Caco-2 (cell line): ENCODE results near the gene SMLR1. TPM values are rescaled to one million over a fixed set of nuclear protein-coding genes. Genes with fewer than 3 reads are reported as not detected.

Experiments used
- BruUV-seq: library from RNA; stranded (reverse); fragments of 400-500 nt; replicated peaks from 2 replicates; lab custom pipeline; 2021; lab: Mats Ljungman, UMichigan
- CTCF ChIA-PET: fragments of 300-600 bp; sonication (Branson Sonifier 250); formaldehyde crosslinking; loops from one replicate; lab custom pipeline; 2022; ENCODE audit warnings: antibody characterized with exemption; lab: Charles Lee
- POLR2A ChIA-PET: fragments of 300-600 bp; sonication (Branson Sonifier 250); formaldehyde crosslinking; loops from one replicate; lab custom pipeline; 2022; ENCODE audit warnings: antibody characterized with exemption; lab: Charles Lee
- DNase-seq, 2 experiments: peaks; one replicate each; pipeline versions ENCODE4 v3.0.0 to v3.0.0-alpha.2; 2020 to 2022
- H3K27me3 ChIP-seq: replicated peaks from 2 replicates; pipeline ENCODE4 v1.6.0; 2011; ENCODE audit warnings: low read length; ENCODE audit not compliant: control insufficient read depth, insufficient read depth
- H3K36me3 ChIP-seq: 2 replicates; pipeline ENCODE4 v1.5.1; 2011; ENCODE audit warnings: low read length; ENCODE audit not compliant: control insufficient read depth, insufficient read depth
- H3K4me1 ChIP-seq: fragments of 250-450 bp; sonication (Bioruptor Pico); 2 replicates; pipeline ENCODE4 v1.5.1; 2020; ENCODE audit warnings: mild to moderate bottlenecking
- H3K4me3 ChIP-seq: 2 replicates; pipeline ENCODE4 v1.5.1; 2011; ENCODE audit warnings: low read depth, mild to moderate bottlenecking, control low read depth, low read length
- H3K9me3 ChIP-seq: fragments of 250-450 bp; sonication (Bioruptor Pico); 2 replicates; pipeline ENCODE4 v1.5.1; 2020; ENCODE audit warnings: mild to moderate bottlenecking, moderate library complexity
- H3K27ac Mint-ChIP-seq: one replicate; pipeline ENCODE4 v1.8.0; 2022; ENCODE audit warnings: mixed read lengths; ENCODE audit not compliant: unreplicated experiment
- H3K27me3 Mint-ChIP-seq: one replicate; pipeline ENCODE4 v1.8.0; 2022; ENCODE audit warnings: mixed read lengths; ENCODE audit not compliant: insufficient read depth, unreplicated experiment
- H3K36me3 Mint-ChIP-seq: one replicate; pipeline ENCODE4 v1.8.0; 2022; ENCODE audit warnings: mild to moderate bottlenecking, mixed read lengths; ENCODE audit not compliant: insufficient read depth, unreplicated experiment
- H3K4me1 Mint-ChIP-seq: one replicate; pipeline ENCODE4 v1.8.0; 2022; ENCODE audit warnings: low read depth, mixed read lengths; ENCODE audit not compliant: unreplicated experiment
- H3K4me3 Mint-ChIP-seq: one replicate; pipeline ENCODE4 v1.8.0; 2022; ENCODE audit warnings: mild to moderate bottlenecking, moderate library complexity, mixed read lengths; ENCODE audit not compliant: unreplicated experiment
- H3K9me3 Mint-ChIP-seq: one replicate; pipeline ENCODE4 v1.8.0; 2022; ENCODE audit warnings: mixed read lengths; ENCODE audit not compliant: unreplicated experiment
- CTCF ChIP-seq, 2 experiments: fragments of 200-600 bp in 1 of 2; IDR thresholded peaks; 1 replicate in 1 of 2; 2 replicates in 1 of 2; pipeline versions ENCODE4 v1.5.1 to v1.8.0; 2011 to 2022; ENCODE audit warnings: antibody characterized with exemption in 1 of 2, control low read depth in 1 of 2, inconsistent platforms in 1 of 2, low read depth in 1 of 2, low read length in 1 of 2, mild to moderate bottlenecking in 1 of 2, moderate library complexity in 1 of 2; ENCODE audit not compliant: insufficient read depth in 1 of 2, severe bottlenecking in 1 of 2, unreplicated experiment in 1 of 2
- intact Hi-C: fragments of 100-400 bp; cut with micrococcal nuclease; formaldehyde crosslinking; loops from one replicate; pipeline ENCODE4 v1.10.0; 2022; ENCODE audit not compliant: unreplicated experiment
- total RNA-seq: library from RNA; stranded (reverse); gene quantifications from 2 replicates; pipeline ENCODE4 v1.2.3, GENCODE V29; 2022

Gene SMLR1
- total RNA-seq, 1 experiment from 2014 or later, result 6.9 TPM

- POLR2A ChIA-PET, result no interaction called here
Observed at GRCh38 chr6:130847001-130847910, 20.1 kb downstream of the SMLR1 start.

GRCh38 chr6:130848945-130849344 lies 21.7 kb downstream of the SMLR1 start:
- Mint-ChIP-seq H3K36me3 (peaks cover 6% of the 10 kb centered on the region), H3K27me3 (no peaks in the 10 kb centered on the region), H3K4me3 (no peak overlapping the region), H3K9me3 (no peaks in the 10 kb centered on the region), H3K4me1 (peaks cover 2% of the 10 kb centered on the region), H3K27ac (no peak overlapping the region)
- Histone ChIP-seq H3K27me3 (no peaks in the 10 kb centered on the region), H3K36me3 (no peaks in the 10 kb centered on the region), H3K4me1 (peaks cover 12% of the 10 kb centered on the region), H3K9me3 (no peaks in the 10 kb centered on the region), H3K4me3 (no peak overlapping the region)
- ChIA-PET CTCF (no interaction called here), POLR2A (no interaction called here)
- intact Hi-C loops, result loop anchor here (10.0 kb wide), 2 partner anchors 554 to 774 kb away; no protein-coding TSS in a partner anchor
- no peak for TF ChIP-seq CTCF (IDR thresholded peaks at IDR 0.05; ENCODE audit: insufficient read depth in 1 of 2, low read depth in 1 of 2, low read length in 1 of 2, severe bottlenecking in 1 of 2, unreplicated experiment in 1 of 2)
- DNase-seq, result no peak
- no TSS peak for BruUV-seq

More at GRCh38 chr6:130847001-130847910, 20.1 kb downstream of the SMLR1 start:
- H3K9me3 Mint-ChIP-seq, result no peaks in the 10 kb centered on the region
- intact Hi-C loops, result loop anchor here (10.0 kb wide), 2 partner anchors 552 to 772 kb away; no protein-coding TSS in a partner anchor
- no peaks in the 10 kb centered on the region for H3K4me1 ChIP-seq
- H3K27me3 Mint-ChIP-seq, result no peaks in the 10 kb centered on the region
- no peak overlapping the region for H3K4me3 ChIP-seq
- CTCF ChIA-PET, result interaction anchor here (0.6 kb wide), 1 partner anchor 19 kb away, joined by 3 read pairs; no protein-coding TSS in a partner anchor
- H3K4me3 Mint-ChIP-seq, result no peak overlapping the region
- BruUV-seq, result no TSS peak
- no peaks in the 10 kb centered on the region for H3K27me3 ChIP-seq
- H3K36me3 ChIP-seq, result no peaks in the 10 kb centered on the region
- peaks cover 6% of the 10 kb centered on the region for H3K36me3 Mint-ChIP-seq
- TF ChIP-seq CTCF (IDR thresholded peaks at IDR 0.05; ENCODE audit: insufficient read depth in 1 of 2, low read depth in 1 of 2, low read length in 1 of 2, severe bottlenecking in 1 of 2, unreplicated experiment in 1 of 2), result no peak
- H3K27ac Mint-ChIP-seq, result no peak overlapping the region
- H3K4me1 Mint-ChIP-seq, result no peaks in the 10 kb centered on the region
- DNase-seq, result no peak
- H3K9me3 ChIP-seq, result no peaks in the 10 kb centered on the region

GRCh38 chr6:130849594-130849993 lies 22.4 kb downstream of the SMLR1 start:
- no peak for DNase-seq
- CTCF ChIA-PET, result no interaction called here
- TF ChIP-seq CTCF (IDR thresholded peaks at IDR 0.05; ENCODE audit: insufficient read depth in 1 of 2, low read depth in 1 of 2, low read length in 1 of 2, severe bottlenecking in 1 of 2, unreplicated experiment in 1 of 2), result no peak
- H3K27me3 Mint-ChIP-seq, result no peaks in the 10 kb centered on the region
- BruUV-seq, result no TSS peak
- peaks cover 5% of the 10 kb centered on the region for H3K4me1 Mint-ChIP-seq
- Histone ChIP-seq H3K27me3 (no peaks in the 10 kb centered on the region), H3K4me1 (peaks cover 16% of the 10 kb centered on the region), H3K9me3 (no peaks in the 10 kb centered on the region), H3K4me3 (no peak overlapping the region), H3K36me3 (no peaks in the 10 kb centered on the region)
- peaks cover 6% of the 10 kb centered on the region for H3K36me3 Mint-ChIP-seq
- H3K4me3 Mint-ChIP-seq, result no peak overlapping the region
- POLR2A ChIA-PET, result no interaction called here
- no peak overlapping the region for H3K27ac Mint-ChIP-seq
- H3K9me3 Mint-ChIP-seq, result no peaks in the 10 kb centered on the region
- intact Hi-C loops, result loop anchor here (10.0 kb wide), 2 partner anchors 555 to 775 kb away; no protein-coding TSS in a partner anchor
